ENCODE data around the gene WLS.
A peak's percentile ranks its signal among the peaks of the same experiment; 100 is the strongest.

The WLS gene

GRCh38 chr1:68221001-68221979 is 11.0 kb downstream of the WLS start:
- TF ChIP-seq MAX (IDR thresholded peaks at IDR 0.05) (no peak), TCF12 (IDR thresholded peaks at IDR 0.05; ENCODE audit: low read depth) (no peak), EP300 (IDR thresholded peaks at IDR 0.05; ENCODE audit: borderline replicate concordance) (no peak), TAF1 (IDR thresholded peaks at IDR 0.05; ENCODE audit: low read depth) (no peak), EGR1 (IDR thresholded peaks at IDR 0.05) (no peak), FOXM1 (IDR thresholded peaks at IDR 0.05; ENCODE audit: borderline replicate concordance, low read depth) (no peak), RAD21 (IDR thresholded peaks at IDR 0.05; ENCODE audit: low read depth) (no peak), USF1 (IDR thresholded peaks at IDR 0.05) (no peak), NFIC (IDR thresholded peaks at IDR 0.05) (no peak), REST (IDR thresholded peaks at IDR 0.05; ENCODE audit: low read depth) (no peak), YY1 (IDR thresholded peaks at IDR 0.05; ENCODE audit: low read depth) (no peak), CEBPB (IDR thresholded peaks at IDR 0.05) (no peak), CREB1 (IDR thresholded peaks at IDR 0.05; ENCODE audit: low read depth) (no peak), ZBTB7A (IDR thresholded peaks at IDR 0.05; ENCODE audit: low read depth) (no peak), TEAD4 (IDR thresholded peaks at IDR 0.05) (no peak)

GRCh38 chr1:68220420-68220819 is 11.9 kb downstream of the WLS start:
- TF ChIP-seq TEAD4 (IDR thresholded peaks at IDR 0.05) (no peak), CREB1 (IDR thresholded peaks at IDR 0.05; ENCODE audit: low read depth) (no peak), EP300 (IDR thresholded peaks at IDR 0.05; ENCODE audit: borderline replicate concordance) (no peak), ZBTB7A (IDR thresholded peaks at IDR 0.05; ENCODE audit: low read depth) (no peak), RAD21 (IDR thresholded peaks at IDR 0.05; ENCODE audit: low read depth) (no peak), CEBPB (IDR thresholded peaks at IDR 0.05) (no peak)

GRCh38 chr1:68218490-68218889 is 13.8 kb downstream of the WLS start:
- TF ChIP-seq ZBTB7A (IDR thresholded peaks at IDR 0.05; ENCODE audit: low read depth) (no peak), USF1 (IDR thresholded peaks at IDR 0.05) (no peak), TAF1 (IDR thresholded peaks at IDR 0.05; ENCODE audit: low read depth) (no peak), TEAD4 (IDR thresholded peaks at IDR 0.05) (peak; percentile 39), CREB1 (IDR thresholded peaks at IDR 0.05; ENCODE audit: low read depth) (no peak), CEBPB (IDR thresholded peaks at IDR 0.05) (no peak), TCF12 (IDR thresholded peaks at IDR 0.05; ENCODE audit: low read depth) (no peak), MAX (IDR thresholded peaks at IDR 0.05) (0 out of 2 replicates have a peak, but pooled peaks have one; percentile 39)

- TF ChIP-seq CEBPB (IDR thresholded peaks at IDR 0.05), result no peak
These were observed 14.7 kb downstream of the WLS start for GRCh38 chr1:68217618-68218017.

- no peak for TF ChIP-seq TAF1 (IDR thresholded peaks at IDR 0.05; ENCODE audit: low read depth)
- no peak for TF ChIP-seq EGR1 (IDR thresholded peaks at IDR 0.05)
- no peak for TF ChIP-seq ZBTB7A (IDR thresholded peaks at IDR 0.05; ENCODE audit: low read depth)
- peak; percentile 76 for TF ChIP-seq TEAD4 (IDR thresholded peaks at IDR 0.05)
- TF ChIP-seq TCF12 (IDR thresholded peaks at IDR 0.05; ENCODE audit: low read depth), result peak; percentile 81
- no peak for TF ChIP-seq FOXM1 (IDR thresholded peaks at IDR 0.05; ENCODE audit: borderline replicate concordance, low read depth)
- TF ChIP-seq REST (IDR thresholded peaks at IDR 0.05; ENCODE audit: low read depth), result no peak
- TF ChIP-seq USF1 (IDR thresholded peaks at IDR 0.05), result no peak
- peak; percentile 51 for TF ChIP-seq MAX (IDR thresholded peaks at IDR 0.05)
- TF ChIP-seq EP300 (IDR thresholded peaks at IDR 0.05; ENCODE audit: borderline replicate concordance), result peak; percentile 45; the same call in 1 of the 2 replicates
- TF ChIP-seq YY1 (IDR thresholded peaks at IDR 0.05; ENCODE audit: low read depth), result no peak
- no peak for TF ChIP-seq CREB1 (IDR thresholded peaks at IDR 0.05; ENCODE audit: low read depth)
- TF ChIP-seq RAD21 (IDR thresholded peaks at IDR 0.05; ENCODE audit: low read depth), result 0 out of 2 replicates have a peak, but pooled peaks have one; percentile 25
- TF ChIP-seq CEBPB (IDR thresholded peaks at IDR 0.05), result peak; percentile 26; the same call in 1 of the 2 replicates
- TF ChIP-seq NFIC (IDR thresholded peaks at IDR 0.05), result peak; percentile 87
These were observed 15.2 kb downstream of the WLS start for GRCh38 chr1:68217060-68217554.
